Measurements from ENCODE around the gene CNBP. TPM values are rescaled to one million over a fixed set of nuclear protein-coding genes. Genes with fewer than 3 reads are reported as not detected.

CNBP gene
- total and polyA plus RNA-seq, 2 of the 13 experiments (the other 11 are each of a cell fraction or from before 2014, with no cell fraction given), result 282 to 354 TPM

DNA sequence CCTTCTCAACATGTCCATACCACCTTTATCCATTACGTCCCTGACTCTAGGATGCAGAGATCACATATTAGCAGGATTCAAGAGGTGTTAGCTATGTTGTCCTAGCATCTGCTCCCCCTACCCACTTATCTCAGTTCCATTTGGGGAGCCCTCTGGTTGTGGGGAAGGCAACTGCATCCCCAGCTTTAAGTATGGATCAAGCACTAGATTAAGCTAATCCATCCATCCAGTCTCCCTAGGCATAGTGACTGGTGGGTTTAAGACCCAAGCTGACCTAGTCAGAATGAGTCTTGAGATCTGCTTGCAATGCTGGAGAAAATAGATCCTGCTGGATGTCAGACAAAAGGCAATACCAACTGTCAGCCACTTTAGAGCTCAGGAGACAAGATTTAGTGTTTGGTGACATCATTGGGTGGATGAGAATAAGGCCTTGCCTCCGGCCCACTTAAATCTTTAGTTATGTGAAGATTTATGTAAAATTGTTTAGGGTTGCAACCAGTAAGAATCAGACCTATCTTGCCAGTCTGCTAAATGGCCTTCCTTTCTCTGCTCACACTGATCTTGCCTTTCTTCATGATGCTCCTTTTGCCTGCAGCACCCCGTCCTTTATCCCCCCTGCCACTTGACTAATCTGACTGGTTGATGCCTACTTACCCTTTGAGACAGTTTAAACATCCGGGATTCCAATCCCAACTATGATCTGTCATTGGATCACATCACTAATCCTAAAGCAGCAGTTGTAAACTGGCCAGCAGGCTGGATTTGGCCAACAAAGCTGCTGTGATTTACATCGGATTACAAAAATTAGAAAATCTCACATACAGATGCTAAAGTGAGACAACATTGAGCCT is 20.7 kb downstream of the CNBP start (continued):
- TF ChIP-seq ZNF790 (CRISPR knock-in tag; IDR thresholded peaks at IDR 0.05; ENCODE audit: borderline replicate concordance) (no peak), PAWR (CRISPR knock-in tag; IDR thresholded peaks at IDR 0.05; ENCODE audit: borderline replicate concordance) (no peak), PITX1 (CRISPR knock-in tag; IDR thresholded peaks at IDR 0.05) (no peak), ZNF704 (CRISPR knock-in tag; IDR thresholded peaks at IDR 0.05; ENCODE audit: borderline replicate concordance) (no peak), ZNF678 (CRISPR knock-in tag; IDR thresholded peaks at IDR 0.05) (no peak), FOXO4 (CRISPR knock-in tag; conservative IDR thresholded peaks at IDR 0.05) (no peak), KAT8 (CRISPR knock-in tag; IDR thresholded peaks at IDR 0.05) (no peak), NCOR1 (IDR thresholded peaks at IDR 0.05; ENCODE audit: borderline replicate concordance, low read length) (no peak)
- TF ChIP-seq, protein P1, sequence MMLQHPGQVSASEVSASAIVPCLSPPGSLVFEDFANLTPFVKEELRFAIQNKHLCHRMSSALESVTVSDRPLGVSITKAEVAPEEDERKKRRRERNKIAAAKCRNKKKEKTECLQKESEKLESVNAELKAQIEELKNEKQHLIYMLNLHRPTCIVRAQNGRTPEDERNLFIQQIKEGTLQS (CRISPR knock-in tag; IDR thresholded peaks at IDR 0.05), result no peak
- TF ChIP-seq, protein P2, sequence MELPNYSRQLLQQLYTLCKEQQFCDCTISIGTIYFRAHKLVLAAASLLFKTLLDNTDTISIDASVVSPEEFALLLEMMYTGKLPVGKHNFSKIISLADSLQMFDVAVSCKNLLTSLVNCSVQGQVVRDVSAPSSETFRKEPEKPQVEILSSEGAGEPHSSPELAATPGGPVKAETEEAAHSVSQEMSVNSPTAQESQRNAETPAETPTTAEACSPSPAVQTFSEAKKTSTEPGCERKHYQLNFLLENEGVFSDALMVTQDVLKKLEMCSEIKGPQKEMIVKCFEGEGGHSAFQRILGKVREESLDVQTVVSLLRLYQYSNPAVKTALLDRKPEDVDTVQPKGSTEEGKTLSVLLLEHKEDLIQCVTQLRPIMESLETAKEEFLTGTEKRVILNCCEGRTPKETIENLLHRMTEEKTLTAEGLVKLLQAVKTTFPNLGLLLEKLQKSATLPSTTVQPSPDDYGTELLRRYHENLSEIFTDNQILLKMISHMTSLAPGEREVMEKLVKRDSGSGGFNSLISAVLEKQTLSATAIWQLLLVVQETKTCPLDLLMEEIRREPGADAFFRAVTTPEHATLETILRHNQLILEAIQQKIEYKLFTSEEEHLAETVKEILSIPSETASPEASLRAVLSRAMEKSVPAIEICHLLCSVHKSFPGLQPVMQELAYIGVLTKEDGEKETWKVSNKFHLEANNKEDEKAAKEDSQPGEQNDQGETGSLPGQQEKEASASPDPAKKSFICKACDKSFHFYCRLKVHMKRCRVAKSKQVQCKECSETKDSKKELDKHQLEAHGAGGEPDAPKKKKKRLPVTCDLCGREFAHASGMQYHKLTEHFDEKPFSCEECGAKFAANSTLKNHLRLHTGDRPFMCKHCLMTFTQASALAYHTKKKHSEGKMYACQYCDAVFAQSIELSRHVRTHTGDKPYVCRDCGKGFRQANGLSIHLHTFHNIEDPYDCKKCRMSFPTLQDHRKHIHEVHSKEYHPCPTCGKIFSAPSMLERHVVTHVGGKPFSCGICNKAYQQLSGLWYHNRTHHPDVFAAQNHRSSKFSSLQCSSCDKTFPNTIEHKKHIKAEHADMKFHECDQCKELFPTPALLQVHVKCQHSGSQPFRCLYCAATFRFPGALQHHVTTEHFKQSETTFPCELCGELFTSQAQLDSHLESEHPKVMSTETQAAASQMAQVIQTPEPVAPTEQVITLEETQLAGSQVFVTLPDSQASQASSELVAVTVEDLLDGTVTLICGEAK (IDR thresholded peaks at IDR 0.05), result no peak
- TF ChIP-seq, protein P2 (CRISPR knock-in tag; IDR thresholded peaks at IDR 0.05), result no peak
- TF ChIP-seq, protein P3, sequence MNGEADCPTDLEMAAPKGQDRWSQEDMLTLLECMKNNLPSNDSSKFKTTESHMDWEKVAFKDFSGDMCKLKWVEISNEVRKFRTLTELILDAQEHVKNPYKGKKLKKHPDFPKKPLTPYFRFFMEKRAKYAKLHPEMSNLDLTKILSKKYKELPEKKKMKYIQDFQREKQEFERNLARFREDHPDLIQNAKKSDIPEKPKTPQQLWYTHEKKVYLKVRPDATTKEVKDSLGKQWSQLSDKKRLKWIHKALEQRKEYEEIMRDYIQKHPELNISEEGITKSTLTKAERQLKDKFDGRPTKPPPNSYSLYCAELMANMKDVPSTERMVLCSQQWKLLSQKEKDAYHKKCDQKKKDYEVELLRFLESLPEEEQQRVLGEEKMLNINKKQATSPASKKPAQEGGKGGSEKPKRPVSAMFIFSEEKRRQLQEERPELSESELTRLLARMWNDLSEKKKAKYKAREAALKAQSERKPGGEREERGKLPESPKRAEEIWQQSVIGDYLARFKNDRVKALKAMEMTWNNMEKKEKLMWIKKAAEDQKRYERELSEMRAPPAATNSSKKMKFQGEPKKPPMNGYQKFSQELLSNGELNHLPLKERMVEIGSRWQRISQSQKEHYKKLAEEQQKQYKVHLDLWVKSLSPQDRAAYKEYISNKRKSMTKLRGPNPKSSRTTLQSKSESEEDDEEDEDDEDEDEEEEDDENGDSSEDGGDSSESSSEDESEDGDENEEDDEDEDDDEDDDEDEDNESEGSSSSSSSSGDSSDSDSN (CRISPR knock-in tag; IDR thresholded peaks at IDR 0.05), result no peak
- TF ChIP-seq, protein P4, sequence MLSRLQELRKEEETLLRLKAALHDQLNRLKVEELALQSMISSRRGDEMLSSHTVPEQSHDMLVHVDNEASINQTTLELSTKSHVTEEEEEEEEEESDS (CRISPR knock-in tag; IDR thresholded peaks at IDR 0.05; ENCODE audit: borderline replicate concordance), result no peak

Data from HepG2 (cell line).